Thymus (tissue), 11 donors: Measurements from ENCODE around the gene HIPK1. TPM values are rescaled to one million over a fixed set of nuclear protein-coding genes. Genes with fewer than 3 reads are reported as not detected.
A peak's percentile ranks its signal among the peaks of the same experiment; 100 is the strongest.

ENCODE experiments used
- DNase-seq, 9 donors: peaks; one replicate each; pipeline ENCODE4 v3.0.0-alpha.2; 2013; ENCODE audit warnings: low spot score in 9 of 9, low read depth in 6 of 9, missing footprints in 1 of 9
- H3K27ac ChIP-seq, 2 donors: one replicate each; pipeline ENCODE4 v1.5.1; 2013; ENCODE audit warnings: control low read depth in 1 of 2, low read depth in 1 of 2, low read length in 1 of 2, mild to moderate bottlenecking in 1 of 2, moderate library complexity in 1 of 2
- H3K27me3 ChIP-seq, 2 donors: one replicate each; pipeline ENCODE4 v1.5.1; 2013; ENCODE audit warnings: low read length in 1 of 2; ENCODE audit not compliant: control insufficient read depth in 2 of 2, insufficient read depth in 1 of 2
- H3K36me3 ChIP-seq, 2 donors: one replicate each; pipeline ENCODE4 v1.5.1; 2013; ENCODE audit warnings: low read length in 1 of 2, mild to moderate bottlenecking in 1 of 2, moderate library complexity in 1 of 2; ENCODE audit not compliant: control insufficient read depth in 2 of 2, insufficient read depth in 2 of 2
- H3K4me1 ChIP-seq, 2 donors: one replicate each; pipeline ENCODE4 v1.5.1; 2013; ENCODE audit warnings: low read length in 2 of 2; ENCODE audit not compliant: control insufficient read depth in 2 of 2, insufficient read depth in 2 of 2
- H3K4me3 ChIP-seq, 2 donors: one replicate each; pipeline ENCODE4 v1.5.1; 2013; ENCODE audit warnings: low read length in 2 of 2, control low read depth in 1 of 2, mild to moderate bottlenecking in 1 of 2
- H3K9me3 ChIP-seq, 2 donors: one replicate each; pipeline ENCODE4 v1.5.1; 2013; ENCODE audit warnings: low read length in 1 of 2, mild to moderate bottlenecking in 1 of 2; ENCODE audit not compliant: control insufficient read depth in 2 of 2, insufficient read depth in 1 of 2
- WGBS: extraction: QIAGEN DNeasy Blood & Tissue Kit; methylation state at CpG from one replicate; pipeline ENCODE4 v1.1.7; 2013; 5-methylcytosine and 5-hydroxymethylcytosine counted together
- polyA plus RNA-seq: library from polyadenylated mRNA; stranded (reverse); fragments of 200-250 nt; gene quantifications from one replicate; pipeline ENCODE4 v1.2.3, GENCODE V29; 2013
- total RNA-seq: library from RNA; stranded (reverse); fragments of 120-200 nt; gene quantifications from one replicate; pipeline ENCODE4 v1.2.4, GENCODE V29; 2013
- donor health status: healthy.

The HIPK1 gene
- total and polyA plus RNA-seq, 2 donors = 30.1 to 40.6 TPM

- DNase-seq = no peak
- peaks cover 0 to 11% of the 10 kb centered on the region in 2 donors for H3K36me3 ChIP-seq
- no peak overlapping the region for H3K27ac ChIP-seq
- 44% methylated on average over 18 of the region's 18 CpGs for WGBS
- no peak overlapping the region for H3K4me3 ChIP-seq
- H3K4me1 ChIP-seq = peaks cover 18 to 38% of the 10 kb centered on the region in 2 donors
- H3K27me3 ChIP-seq = no peaks in the 10 kb centered on the region
- H3K9me3 ChIP-seq = peaks cover 0 to 6% of the 10 kb centered on the region in 2 donors
Observed at GRCh38 chr1:113981962-113982931, 53.1 kb downstream of the HIPK1 start.

GRCh38 chr1:113982949-113983348, 53.8 kb downstream of the HIPK1 start:
- Histone ChIP-seq H3K36me3 (peaks cover 0 to 11% of the 10 kb centered on the region in 2 donors), H3K27ac (no peak overlapping the region), H3K9me3 (peaks cover 0 to 6% of the 10 kb centered on the region in 2 donors), H3K27me3 (no peaks in the 10 kb centered on the region), H3K4me1 (peaks cover 18 to 38% of the 10 kb centered on the region in 2 donors), H3K4me3 (no peak overlapping the region)
- no peak for DNase-seq
- 71% methylated on average over 5 of the region's 5 CpGs for WGBS

DNA sequence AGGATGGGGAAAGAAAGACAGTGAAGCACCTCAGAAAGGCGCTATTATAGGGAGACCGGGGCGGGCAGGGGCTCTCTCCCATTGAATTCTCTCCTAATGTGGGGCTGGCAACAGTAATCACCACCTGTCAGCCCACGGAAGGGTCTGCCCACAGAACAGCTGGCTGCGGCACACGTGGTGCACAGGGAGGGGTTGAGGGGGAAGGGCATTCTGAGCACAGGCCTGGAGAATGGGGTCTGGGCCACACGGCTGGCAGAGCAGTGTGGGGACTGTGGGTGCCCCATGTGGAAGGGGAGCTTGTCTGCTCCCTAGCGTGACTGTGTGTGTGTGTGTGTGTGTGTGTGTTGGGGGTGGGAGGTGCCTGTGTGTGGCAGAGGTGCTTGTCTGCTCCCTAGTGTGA, 54.3 kb downstream of the HIPK1 start:
- Histone ChIP-seq H3K27ac (no peak overlapping the region), H3K27me3 (no peaks in the 10 kb centered on the region), H3K4me1 (peaks cover 18 to 38% of the 10 kb centered on the region in 2 donors), H3K9me3 (peaks cover 0 to 6% of the 10 kb centered on the region in 2 donors), H3K4me3 (no peak overlapping the region), H3K36me3 (peaks cover 0 to 11% of the 10 kb centered on the region in 2 donors)
- WGBS = 10% methylated on average over 8 of the region's 8 CpGs
- DNase-seq = peak; percentile 30 to 81 (median 48)

DNA sequence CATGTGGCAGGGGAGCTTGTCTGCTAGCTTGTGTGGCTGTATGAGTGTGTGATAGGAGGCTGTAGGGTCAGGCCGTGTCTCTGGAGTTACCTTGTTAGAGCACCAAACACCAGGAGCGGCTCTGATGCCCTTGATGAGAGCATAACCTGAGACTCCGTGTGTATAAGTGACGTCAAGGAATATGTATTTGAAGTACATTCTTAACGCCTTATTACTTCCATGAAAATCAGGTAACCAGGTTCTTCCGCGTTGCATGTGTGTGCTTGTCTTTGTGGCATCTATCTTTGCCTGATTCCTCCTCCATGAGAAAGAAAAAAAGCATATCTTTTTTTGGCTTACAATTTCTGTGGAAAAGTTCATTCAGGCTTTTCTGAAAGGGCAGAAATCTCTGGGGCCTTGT, 54.7 kb downstream of the HIPK1 start:
- Histone ChIP-seq H3K4me1 (peaks cover 18 to 34% of the 10 kb centered on the region in 2 donors), H3K27ac (no peak overlapping the region), H3K36me3 (peaks cover 0 to 11% of the 10 kb centered on the region in 2 donors), H3K9me3 (peaks cover 0 to 8% of the 10 kb centered on the region in 2 donors), H3K27me3 (no peaks in the 10 kb centered on the region), H3K4me3 (no peak overlapping the region)
- no peak for DNase-seq
- 94% methylated on average over 7 of the region's 7 CpGs for WGBS

GRCh38 chr1:113984710-113985109, 55.6 kb downstream of the HIPK1 start:
- no peaks in the 10 kb centered on the region for H3K27me3 ChIP-seq
- DNase-seq = no peak
- no peak overlapping the region for H3K4me3 ChIP-seq
- 75% methylated on average over 4 of the region's 4 CpGs for WGBS
- peaks cover 0 to 11% of the 10 kb centered on the region in 2 donors for H3K36me3 ChIP-seq
- H3K9me3 ChIP-seq = peaks cover 0 to 10% of the 10 kb centered on the region in 2 donors
- peaks cover 18 to 28% of the 10 kb centered on the region in 2 donors for H3K4me1 ChIP-seq
- H3K27ac ChIP-seq = no peak overlapping the region

GRCh38 chr1:113986802-113987201, 57.7 kb downstream of the HIPK1 start:
- Histone ChIP-seq H3K36me3 (no peaks in the 10 kb centered on the region), H3K4me3 (no peak overlapping the region), H3K9me3 (peaks cover 0 to 10% of the 10 kb centered on the region in 2 donors), H3K27ac (no peak overlapping the region), H3K4me1 (peaks cover 18 to 28% of the 10 kb centered on the region in 2 donors), H3K27me3 (no peaks in the 10 kb centered on the region)
- DNase-seq = no peak
- WGBS = 89% methylated on average over 6 of the region's 6 CpGs

DNA sequence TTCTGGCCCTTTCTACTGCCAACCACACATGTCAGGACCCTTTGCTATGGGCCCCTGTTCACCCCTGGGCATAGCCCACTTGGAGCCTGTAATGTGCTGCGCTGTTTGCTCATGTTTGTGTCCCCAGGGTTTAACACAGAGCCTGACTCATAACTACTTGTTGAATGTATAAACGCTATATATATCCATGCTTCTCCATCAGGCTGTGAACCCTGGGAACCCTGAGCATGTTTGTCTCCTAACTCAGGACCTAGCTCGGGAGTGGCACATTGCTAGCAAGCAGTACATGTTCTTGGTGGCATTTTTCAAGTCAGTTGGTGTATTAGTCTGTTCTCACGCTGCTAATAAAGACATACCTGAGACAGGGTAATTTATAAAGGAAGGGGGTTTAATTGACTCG, 58.1 kb downstream of the HIPK1 start:
- no peak for DNase-seq
- no peak overlapping the region for H3K4me3 ChIP-seq
- no peaks in the 10 kb centered on the region for H3K36me3 ChIP-seq
- H3K4me1 ChIP-seq = peaks cover 18 to 25% of the 10 kb centered on the region in 2 donors
- H3K27ac ChIP-seq = no peak overlapping the region
- no peaks in the 10 kb centered on the region for H3K27me3 ChIP-seq
- WGBS = 82% methylated on average over 5 of the region's 5 CpGs
- H3K9me3 ChIP-seq = peaks cover 0 to 10% of the 10 kb centered on the region in 2 donors

- H3K27me3 ChIP-seq = no peaks in the 10 kb centered on the region
- DNase-seq = no peak
- H3K36me3 ChIP-seq = no peaks in the 10 kb centered on the region
- WGBS = 47% methylated on average over 2 of the region's 2 CpGs
- no peak overlapping the region for H3K27ac ChIP-seq
- H3K4me1 ChIP-seq = no peaks in the 10 kb centered on the region
- peaks cover 0 to 23% of the 10 kb centered on the region in 2 donors for H3K9me3 ChIP-seq
- no peak overlapping the region for H3K4me3 ChIP-seq
Observed at GRCh38 chr1:113990530-113990929, 61.4 kb downstream of the HIPK1 start.

DNA sequence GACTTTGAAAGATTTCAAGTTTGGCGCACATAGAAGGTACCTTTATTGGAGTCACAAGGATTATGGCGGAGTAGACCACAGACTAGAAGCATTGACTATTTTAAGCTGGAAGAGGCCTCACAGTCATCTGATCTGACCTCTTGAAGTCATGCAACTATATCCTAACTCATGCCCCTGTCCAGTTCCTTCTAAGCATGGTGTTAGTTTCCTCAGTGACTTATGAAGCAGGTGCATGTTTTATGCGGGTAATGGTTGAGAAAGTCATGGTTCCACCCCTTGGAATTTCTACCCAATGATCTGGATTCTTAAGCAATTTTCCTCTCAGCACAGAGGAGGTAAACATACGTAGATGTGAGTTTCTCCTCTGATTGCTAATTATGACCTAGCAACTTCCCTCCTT, 61.8 kb downstream of the HIPK1 start:
- Histone ChIP-seq H3K4me1 (no peaks in the 10 kb centered on the region), H3K4me3 (no peak overlapping the region), H3K9me3 (peaks cover 0 to 25% of the 10 kb centered on the region in 2 donors), H3K36me3 (no peaks in the 10 kb centered on the region), H3K27me3 (no peaks in the 10 kb centered on the region), H3K27ac (no peak overlapping the region)
- WGBS = 97% methylated on average over 4 of the region's 4 CpGs
- DNase-seq = no peak
